HG03175 (cell line): ENCODE measurements around the gene TTLL8.

Source experiments
- ATAC-seq: cut with Tn5 transposase; IDR thresholded peaks from one replicate; pipeline ENCODE4 v1.9.1; 2021; ENCODE audit warnings: mild to moderate bottlenecking, moderate library complexity; ENCODE audit not compliant: unreplicated experiment

The TTLL8 gene

GRCh38 chr22:50062509-50063135 lies 4.5 kb upstream of the TTLL8 start:
- ATAC-seq = no peak

- ATAC-seq = no peak
Observed at GRCh38 chr22:50061824-50062355, 3.8 kb upstream of the TTLL8 start.

GRCh38 chr22:50061141-50061823 lies 3.2 kb upstream of the TTLL8 start:
- ATAC-seq = no peak

GRCh38 chr22:50060441-50061140 lies 2.5 kb upstream of the TTLL8 start:
- no peak for ATAC-seq

GRCh38 chr22:50059881-50060262 lies 1.8 kb upstream of the TTLL8 start:
- ATAC-seq = no peak

- ATAC-seq = no peak
Observed at GRCh38 chr22:50058906-50059880, 1.1 kb upstream of the TTLL8 start.

- no peak for ATAC-seq
Observed at GRCh38 chr22:50057278-50058060, 629 bp downstream of the TTLL8 start.

GRCh38 chr22:50056214-50056972 lies 1.7 kb downstream of the TTLL8 start:
- ATAC-seq = no peak

GRCh38 chr22:50053861-50054260 lies 4.2 kb downstream of the TTLL8 start:
- ATAC-seq = no peak

GRCh38 chr22:50051930-50052329 lies 6.2 kb downstream of the TTLL8 start:
- no peak for ATAC-seq

GRCh38 chr22:50049299-50050195 lies 8.6 kb downstream of the TTLL8 start:
- ATAC-seq = no peak

- no peak for ATAC-seq
Observed at GRCh38 chr22:50048836-50049235, 9.3 kb downstream of the TTLL8 start.

- ATAC-seq = no peak
Observed at GRCh38 chr22:50048061-50048765, 9.9 kb downstream of the TTLL8 start.

- ATAC-seq = no peak
Observed at GRCh38 chr22:50047346-50047745, 10.8 kb downstream of the TTLL8 start.

GRCh38 chr22:50046481-50047245 lies 11.4 kb downstream of the TTLL8 start:
- no peak for ATAC-seq

- ATAC-seq = no peak
Observed at GRCh38 chr22:50046019-50046415, 12.1 kb downstream of the TTLL8 start.
